GM19438 (cell line): ENCODE measurements around the gene GPR78.
"Not testable (repeated sequence)": the region's sequence is repeated elsewhere in the genome, so short reads cannot be mapped to it uniquely, and the experiment has no call there.

ENCODE experiments used
- ATAC-seq: cut with Tn5 transposase; IDR thresholded peaks from one replicate; pipeline ENCODE4 v1.9.1; 2021; ENCODE audit warnings: low read depth; ENCODE audit not compliant: unreplicated experiment

Gene GPR78

GRCh38 chr4:8560265-8561047 is 19.7 kb upstream of the GPR78 start:
- ATAC-seq = no peak

GRCh38 chr4:8564595-8564994 is 15.6 kb upstream of the GPR78 start:
- no peak for ATAC-seq

GRCh38 chr4:8568068-8568668 is 12.0 kb upstream of the GPR78 start:
- no peak for ATAC-seq

- no peak for ATAC-seq
These were observed 10.0 kb upstream of the GPR78 start for GRCh38 chr4:8570201-8570600.

- no peak for ATAC-seq
These were observed 8.2 kb upstream of the GPR78 start for GRCh38 chr4:8571702-8572685.

GRCh38 chr4:8573266-8573665 is 6.9 kb upstream of the GPR78 start:
- ATAC-seq = no peak

- no peak for ATAC-seq
These were observed 5.3 kb upstream of the GPR78 start for GRCh38 chr4:8574796-8575370.

GRCh38 chr4:8575457-8575856 is 4.7 kb upstream of the GPR78 start:
- ATAC-seq = no peak

- ATAC-seq = not testable (repeated sequence)
These were observed 3.6 kb upstream of the GPR78 start for GRCh38 chr4:8576591-8576990.

- no peak for ATAC-seq
These were observed 3.1 kb upstream of the GPR78 start for GRCh38 chr4:8577046-8577445.

- no peak for ATAC-seq
These were observed 2.2 kb upstream of the GPR78 start for GRCh38 chr4:8577972-8578371.

GRCh38 chr4:8578717-8579116 is 1.5 kb upstream of the GPR78 start:
- ATAC-seq = no peak

- ATAC-seq = no peak
These were observed 469 bp upstream of the GPR78 start for GRCh38 chr4:8579526-8580320.

- no peak for ATAC-seq
These were observed 1.1 kb downstream of the GPR78 start for GRCh38 chr4:8581094-8581861.

- ATAC-seq = no peak
These were observed 1.8 kb downstream of the GPR78 start for GRCh38 chr4:8582016-8582415.

GRCh38 chr4:8582436-8582835 is 2.2 kb downstream of the GPR78 start:
- ATAC-seq = no peak

GRCh38 chr4:8582941-8583654 is 2.9 kb downstream of the GPR78 start:
- no peak for ATAC-seq

GRCh38 chr4:8583655-8584025 is 3.4 kb downstream of the GPR78 start:
- no peak for ATAC-seq

- no peak for ATAC-seq
These were observed 5.0 kb downstream of the GPR78 start for GRCh38 chr4:8585186-8585585.
